ENCODE measurements around the gene GDNF.
A peak's percentile ranks its signal among the peaks of the same experiment; 100 is the strongest.

Gene GDNF

GRCh38 chr5:37847978-37848425 is 8.2 kb upstream of the GDNF start (continued):
- no peak for TF ChIP-seq ZNF560 (tag by site-specific recombination; IDR thresholded peaks at IDR 0.05; ENCODE audit: borderline replicate concordance)
- no peak for TF ChIP-seq ZNF48 (tag by site-specific recombination; IDR thresholded peaks at IDR 0.05)
- TF ChIP-seq ZNF394 (tag by site-specific recombination; IDR thresholded peaks at IDR 0.05; ENCODE audit: borderline replicate concordance): no peak; the same call in 1 of the 2 replicates
- TF ChIP-seq ZNF16 (tag by site-specific recombination; IDR thresholded peaks at IDR 0.05; ENCODE audit: low read depth): no peak
- no peak for TF ChIP-seq ZBTB11 (tag by site-specific recombination; conservative IDR thresholded peaks at IDR 0.05; ENCODE audit: low read depth)
- no peak for TF ChIP-seq ZNF354C (tag by site-specific recombination; IDR thresholded peaks at IDR 0.05; ENCODE audit: borderline replicate concordance, low read depth)
- no peak for TF ChIP-seq ZNF704 (tag by site-specific recombination; IDR thresholded peaks at IDR 0.05)
- no peak for TF ChIP-seq ZNF488 (tag by site-specific recombination; IDR thresholded peaks at IDR 0.05)
- TF ChIP-seq ZNF660 (tag by site-specific recombination; IDR thresholded peaks at IDR 0.05): peak; percentile 83
- TF ChIP-seq ZNF837 (tag by site-specific recombination; IDR thresholded peaks at IDR 0.05): no peak
- peak; percentile 88 for TF ChIP-seq OSR2 (tag by site-specific recombination; IDR thresholded peaks at IDR 0.05)
- TF ChIP-seq RBAK (tag by site-specific recombination; IDR thresholded peaks at IDR 0.05): no peak
- peak; percentile 62 for TF ChIP-seq SETDB1 (IDR thresholded peaks at IDR 0.05; ENCODE audit: insufficient read length, low read length)
- peak; percentile 94 for TF ChIP-seq ZNF792 (tag by site-specific recombination; IDR thresholded peaks at IDR 0.05)
- no peak for TF ChIP-seq ZNF266 (tag by site-specific recombination; IDR thresholded peaks at IDR 0.05; ENCODE audit: low read depth)
- no peak for TF ChIP-seq ZNF248 (tag by site-specific recombination; IDR thresholded peaks at IDR 0.05)
- TF ChIP-seq ZBTB7A (tag by site-specific recombination; IDR thresholded peaks at IDR 0.05; ENCODE audit: low read depth): no peak
- TF ChIP-seq BCL11A (tag by site-specific recombination; IDR thresholded peaks at IDR 0.05; ENCODE audit: low read depth): peak; percentile 78; the same call in 1 of the 2 replicates
- TF ChIP-seq REST (tag by site-specific recombination; IDR thresholded peaks at IDR 0.05): no peak
- TF ChIP-seq TSHZ1 (tag by site-specific recombination; IDR thresholded peaks at IDR 0.05; ENCODE audit: borderline replicate concordance): peak; percentile 87; the same call in 1 of the 2 replicates
- 0 out of 2 replicates have a peak, but pooled peaks have one; percentile 20 for TF ChIP-seq ZSCAN16 (tag by site-specific recombination; IDR thresholded peaks at IDR 0.05)
- peak; percentile 93 for TF ChIP-seq ZNF600 (tag by site-specific recombination; IDR thresholded peaks at IDR 0.05)
- TF ChIP-seq ZNF324 (tag by site-specific recombination; IDR thresholded peaks at IDR 0.05): no peak
- TF ChIP-seq ZNF791 (tag by site-specific recombination; IDR thresholded peaks at IDR 0.05): no peak
- TF ChIP-seq KLF8 (tag by site-specific recombination; IDR thresholded peaks at IDR 0.05): peak; percentile 65
- peak; percentile 77 for TF ChIP-seq SCRT2 (tag by site-specific recombination; IDR thresholded peaks at IDR 0.05)
- TF ChIP-seq ZNF580 (tag by site-specific recombination; IDR thresholded peaks at IDR 0.05): no peak

Measured in HEK293 (cell line).